DOHH2 (cell line): ENCODE data around the gene CCDC85B.

Source experiments
- CTCF ChIP-seq: fragments of 200-600 bp; sonication (generic); IDR thresholded peaks from one replicate; pipeline ENCODE4 v1.5.1; 2014; ENCODE audit warnings: antibody characterized with exemption, mild to moderate bottlenecking, low read depth, low read length; ENCODE audit not compliant: poor library complexity, severe bottlenecking
- EZH2phosphoT487 ChIP-seq: fragments of 200-600 bp; sonication (generic); IDR thresholded peaks from 2 replicates; pipeline ENCODE4 v1.6.1; 2017; ENCODE audit warnings: borderline replicate concordance, mild to moderate bottlenecking, antibody characterized with exemption, low read length, moderate library complexity, mixed read lengths

- TF ChIP-seq CTCF: no peak
- no peak for TF ChIP-seq EZH2phosphoT487
These were observed 20.2 kb upstream of the CCDC85B start for GRCh38 chr11:65870307-65870658.
